GM21367 (cell line): ENCODE results near the gene PTPRC.

Experiments used
- ATAC-seq: cut with Tn5 transposase; IDR thresholded peaks from one replicate; pipeline ENCODE4 v1.9.1; 2021; ENCODE audit not compliant: unreplicated experiment

The PTPRC gene

GRCh38 chr1:198747127-198747526, 108.3 kb downstream of the PTPRC start:
- ATAC-seq = no peak

- no peak for ATAC-seq
Observed at GRCh38 chr1:198749279-198749678, 110.4 kb downstream of the PTPRC start.

- ATAC-seq = no peak
Observed at GRCh38 chr1:198750081-198750480, 111.2 kb downstream of the PTPRC start.

GRCh38 chr1:198751741-198752140, 112.9 kb downstream of the PTPRC start:
- no peak for ATAC-seq

- no peak for ATAC-seq
Observed at GRCh38 chr1:198754670-198755069, 115.8 kb downstream of the PTPRC start.

GRCh38 chr1:198755715-198756114, 116.9 kb downstream of the PTPRC start:
- ATAC-seq = no peak

GRCh38 chr1:198756470-198756869, 117.6 kb downstream of the PTPRC start:
- ATAC-seq = no peak

- no peak for ATAC-seq
Observed at GRCh38 chr1:198761859-198762616, 123.2 kb downstream of the PTPRC start.

- ATAC-seq = no peak
Observed at GRCh38 chr1:198763298-198763714, 124.5 kb downstream of the PTPRC start.

GRCh38 chr1:198764748-198765147, 125.9 kb downstream of the PTPRC start:
- ATAC-seq = no peak

- ATAC-seq = no peak
Observed at GRCh38 chr1:198765416-198765815, 126.6 kb downstream of the PTPRC start.

GRCh38 chr1:198771563-198772153, 132.8 kb downstream of the PTPRC start:
- ATAC-seq = no peak

- ATAC-seq = no peak
Observed at GRCh38 chr1:198772626-198773025, 133.8 kb downstream of the PTPRC start.

- no peak for ATAC-seq
Observed at GRCh38 chr1:198773030-198773429, 134.2 kb downstream of the PTPRC start.

- ATAC-seq = no peak
Observed at GRCh38 chr1:198773523-198773922, 134.7 kb downstream of the PTPRC start.

- no peak for ATAC-seq
Observed at GRCh38 chr1:198774421-198774820, 135.6 kb downstream of the PTPRC start.

- ATAC-seq = no peak
Observed at GRCh38 chr1:198775606-198776005, 136.8 kb downstream of the PTPRC start.

GRCh38 chr1:198776602-198777029, 137.8 kb downstream of the PTPRC start:
- ATAC-seq = no peak

GRCh38 chr1:198778049-198778448, 139.2 kb downstream of the PTPRC start:
- ATAC-seq = no peak

GRCh38 chr1:198780376-198780775, 141.5 kb downstream of the PTPRC start:
- ATAC-seq = no peak

GRCh38 chr1:198788561-198789064, 149.8 kb downstream of the PTPRC start:
- ATAC-seq = peak; percentile 88

GRCh38 chr1:198793714-198794113, 154.9 kb downstream of the PTPRC start:
- no peak for ATAC-seq
